HL-60 (cell line): ENCODE results near the gene C4orf17.

Experiments used
- CTCF ChIP-seq: IDR thresholded peaks from one replicate; pipeline ENCODE4 v1.5.1; 2011; ENCODE audit warnings: low read length, control low read depth, inconsistent platforms; ENCODE audit not compliant: insufficient read depth
- GABPA ChIP-seq: IDR thresholded peaks from 2 replicates; pipeline ENCODE4 v1.6.1; 2012; ENCODE audit warnings: low read depth
- POLR2AphosphoS5 ChIP-seq: IDR thresholded peaks from 2 replicates; pipeline ENCODE4 v1.6.1; 2012; ENCODE audit warnings: low read depth
- REST ChIP-seq: IDR thresholded peaks from 2 replicates; pipeline ENCODE4 v1.6.1; 2012; ENCODE audit warnings: low read depth; ENCODE audit not compliant: insufficient replicate concordance
- SPI1 ChIP-seq: IDR thresholded peaks from 2 replicates; pipeline ENCODE4 v1.6.1; 2012; ENCODE audit warnings: low read depth, mild to moderate bottlenecking, borderline replicate concordance

- TF ChIP-seq CTCF (no peak), POLR2AphosphoS5 (no peak), REST (no peak), SPI1 (no peak), GABPA (no peak)
Measured at GRCh38 chr4:99510721-99511120, at the start of gene C4orf17.
